WERI-Rb-1 (cell line): ENCODE data around the gene ZNRF1.

ENCODE experiments used
- DNase-seq: peaks from one replicate; pipeline ENCODE4 v3.0.0-alpha.2; 2020
- H3K27ac ChIP-seq: fragments of 250-450 bp; sonication (Bioruptor Pico); 2 replicates; pipeline ENCODE4 v1.5.1; 2020; ENCODE audit warnings: mild to moderate bottlenecking, moderate library complexity
- H3K27me3 ChIP-seq: fragments of 250-450 bp; sonication (Bioruptor Pico); 2 replicates; pipeline ENCODE4 v1.5.1; 2021; ENCODE audit warnings: mild to moderate bottlenecking, low read depth, moderate library complexity; ENCODE audit not compliant: insufficient read depth, severe bottlenecking
- H3K36me3 ChIP-seq: fragments of 250-450 bp; sonication (Bioruptor Pico); 2 replicates; pipeline ENCODE4 v1.5.1; 2020; ENCODE audit warnings: mild to moderate bottlenecking, moderate library complexity
- H3K4me3 ChIP-seq: 2 replicates; pipeline ENCODE4 v1.5.1; 2011; ENCODE audit warnings: low read depth, mild to moderate bottlenecking, control low read depth, low read length
- H3K9me3 ChIP-seq: fragments of 250-450 bp; sonication (Bioruptor Pico); 2 replicates; pipeline ENCODE4 v1.5.1; 2021; ENCODE audit warnings: mild to moderate bottlenecking, moderate library complexity; ENCODE audit not compliant: severe bottlenecking
- TF ChIP-seq, protein P1 (sequence below): IDR thresholded peaks from 2 replicates; pipeline ENCODE4 v1.5.1; 2011; ENCODE audit warnings: low read depth, mild to moderate bottlenecking, control low read depth, inconsistent platforms, low read length

Gene ZNRF1

DNA sequence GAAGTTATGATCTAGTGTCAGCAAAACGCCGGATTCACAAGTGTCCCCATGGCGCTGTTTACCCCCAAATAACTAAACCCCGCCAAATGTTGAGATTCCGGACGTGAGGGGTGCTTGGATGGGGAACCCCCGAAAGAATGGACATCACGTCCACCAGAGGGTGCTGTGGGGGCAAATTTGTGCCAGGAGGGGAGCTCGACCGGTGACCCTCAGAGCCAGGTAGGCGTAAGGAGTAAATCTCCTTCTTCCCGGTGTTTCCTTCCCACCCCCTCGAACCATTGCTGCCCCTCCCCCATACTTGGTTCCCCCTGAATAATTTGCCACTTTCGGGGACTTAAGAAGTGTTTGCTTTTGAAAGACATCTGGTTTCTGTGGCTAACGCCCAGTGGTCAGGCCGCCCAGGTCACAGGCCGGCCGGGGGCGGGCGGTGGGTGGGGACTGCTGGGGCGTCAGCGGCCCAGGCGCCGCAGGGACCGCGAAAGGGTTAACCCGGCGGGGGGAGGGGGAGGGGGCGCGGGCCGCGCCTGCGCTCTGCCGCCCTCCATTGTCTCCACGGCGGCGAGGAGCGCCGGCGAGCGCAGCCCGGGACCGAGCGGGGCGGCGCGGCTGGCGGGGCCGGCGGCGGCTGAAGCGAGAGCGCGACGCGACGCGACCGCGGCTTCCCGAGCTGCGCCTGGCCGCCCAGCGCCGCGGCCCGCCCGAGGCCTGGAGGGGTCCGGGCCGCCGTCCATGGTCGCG lies at the start of gene ZNRF1:
Gene ZNRF1 (plus strand): TSS at position 544 of the 738 bp plus-strand sequence. CDS start 648 bp downstream, outside the sequence.
- peak within 1 kb of the TSS; percentile 77 for H3K27ac ChIP-seq
- TF ChIP-seq, protein P1, sequence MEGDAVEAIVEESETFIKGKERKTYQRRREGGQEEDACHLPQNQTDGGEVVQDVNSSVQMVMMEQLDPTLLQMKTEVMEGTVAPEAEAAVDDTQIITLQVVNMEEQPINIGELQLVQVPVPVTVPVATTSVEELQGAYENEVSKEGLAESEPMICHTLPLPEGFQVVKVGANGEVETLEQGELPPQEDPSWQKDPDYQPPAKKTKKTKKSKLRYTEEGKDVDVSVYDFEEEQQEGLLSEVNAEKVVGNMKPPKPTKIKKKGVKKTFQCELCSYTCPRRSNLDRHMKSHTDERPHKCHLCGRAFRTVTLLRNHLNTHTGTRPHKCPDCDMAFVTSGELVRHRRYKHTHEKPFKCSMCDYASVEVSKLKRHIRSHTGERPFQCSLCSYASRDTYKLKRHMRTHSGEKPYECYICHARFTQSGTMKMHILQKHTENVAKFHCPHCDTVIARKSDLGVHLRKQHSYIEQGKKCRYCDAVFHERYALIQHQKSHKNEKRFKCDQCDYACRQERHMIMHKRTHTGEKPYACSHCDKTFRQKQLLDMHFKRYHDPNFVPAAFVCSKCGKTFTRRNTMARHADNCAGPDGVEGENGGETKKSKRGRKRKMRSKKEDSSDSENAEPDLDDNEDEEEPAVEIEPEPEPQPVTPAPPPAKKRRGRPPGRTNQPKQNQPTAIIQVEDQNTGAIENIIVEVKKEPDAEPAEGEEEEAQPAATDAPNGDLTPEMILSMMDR, result peak; percentile 74

DNA sequence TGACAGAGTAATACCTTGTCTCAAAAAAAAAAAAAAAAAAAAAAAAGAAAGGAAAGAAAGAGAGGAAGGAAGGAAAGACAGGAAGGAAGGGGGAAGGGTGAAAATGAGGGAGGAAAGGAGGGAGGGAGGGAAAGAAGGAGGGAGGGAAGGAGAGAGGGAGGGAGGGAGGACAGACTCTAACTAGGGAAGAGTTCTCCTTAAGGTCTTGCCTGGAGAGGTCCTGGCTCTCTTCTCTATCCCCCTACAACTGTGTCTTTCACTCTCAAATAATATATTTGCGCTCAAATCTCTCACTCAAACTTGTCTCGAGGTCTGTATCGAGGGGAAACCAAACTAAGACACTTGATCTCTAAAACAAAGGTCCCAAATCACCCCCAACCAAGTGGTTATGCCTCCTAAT lies 49.5 kb upstream of the ZNRF1 start:
- H3K9me3 ChIP-seq, result no peaks in the 10 kb centered on the region
- H3K27ac ChIP-seq, result no peak overlapping the region
- TF ChIP-seq, protein P1, result no peak
- DNase-seq, result no peak
- no peak overlapping the region for H3K4me3 ChIP-seq
- H3K36me3 ChIP-seq, result peaks cover 32% of the 10 kb centered on the region
- H3K27me3 ChIP-seq, result no peaks in the 10 kb centered on the region

More for the DNA sequence above, at the start of gene ZNRF1:
- H3K27me3 ChIP-seq, result no peaks in the 10 kb centered on the region
- peaks cover 6% of the 10 kb centered on the region for H3K36me3 ChIP-seq
- DNase-seq, result peak; percentile 89
- no peaks in the 10 kb centered on the region for H3K9me3 ChIP-seq
- peak within 1 kb of the TSS; percentile 81 for H3K4me3 ChIP-seq

DNA sequence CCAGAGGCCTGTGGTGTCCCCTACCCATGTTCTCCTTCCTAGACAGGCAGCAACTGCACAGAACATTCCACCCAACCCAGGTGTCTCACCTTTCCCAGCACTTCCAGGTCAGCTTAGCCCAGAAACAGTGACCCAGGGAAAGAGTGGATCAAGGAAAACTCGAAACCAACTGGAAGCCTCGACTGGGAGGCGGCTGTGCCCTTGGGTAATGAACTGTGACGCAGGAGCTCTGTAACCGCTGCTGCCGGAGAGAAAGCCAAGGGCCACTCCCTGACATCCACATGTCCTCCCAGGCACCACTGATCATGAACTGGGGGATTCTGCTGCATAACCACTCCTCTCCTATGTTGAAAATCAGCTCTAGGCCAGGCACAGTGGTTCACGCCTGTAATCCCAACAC lies 48.3 kb upstream of the ZNRF1 start:
- no peak for DNase-seq
- H3K27ac ChIP-seq, result no peak overlapping the region
- no peak overlapping the region for H3K4me3 ChIP-seq
- TF ChIP-seq, protein P1, result no peak
- H3K36me3 ChIP-seq, result peaks cover 32% of the 10 kb centered on the region
- no peaks in the 10 kb centered on the region for H3K9me3 ChIP-seq
- no peaks in the 10 kb centered on the region for H3K27me3 ChIP-seq

DNA sequence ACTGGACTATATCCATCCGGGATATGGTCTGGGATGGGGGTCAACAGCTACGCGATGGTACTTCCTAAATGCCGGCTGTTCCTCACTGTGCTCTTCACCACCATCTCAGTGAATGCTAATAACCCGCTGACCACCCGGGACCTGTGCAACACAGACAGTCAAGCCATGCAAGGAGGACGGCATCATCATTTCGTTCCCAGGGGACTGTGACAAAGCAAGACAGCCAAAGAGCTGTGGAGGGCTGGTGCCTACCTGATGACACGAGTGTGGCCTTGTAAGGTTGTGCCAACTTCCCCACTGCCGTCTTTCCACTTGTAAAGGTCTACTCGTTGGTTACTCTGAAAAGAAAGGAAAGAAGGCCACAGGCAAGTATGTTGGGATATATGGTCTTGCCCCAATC lies 47.6 kb upstream of the ZNRF1 start:
- H3K27ac ChIP-seq, result no peak overlapping the region
- TF ChIP-seq, protein P1, result no peak
- H3K9me3 ChIP-seq, result no peaks in the 10 kb centered on the region
- peaks cover 32% of the 10 kb centered on the region for H3K36me3 ChIP-seq
- no peak overlapping the region for H3K4me3 ChIP-seq
- no peak for DNase-seq
- H3K27me3 ChIP-seq, result no peaks in the 10 kb centered on the region

DNA sequence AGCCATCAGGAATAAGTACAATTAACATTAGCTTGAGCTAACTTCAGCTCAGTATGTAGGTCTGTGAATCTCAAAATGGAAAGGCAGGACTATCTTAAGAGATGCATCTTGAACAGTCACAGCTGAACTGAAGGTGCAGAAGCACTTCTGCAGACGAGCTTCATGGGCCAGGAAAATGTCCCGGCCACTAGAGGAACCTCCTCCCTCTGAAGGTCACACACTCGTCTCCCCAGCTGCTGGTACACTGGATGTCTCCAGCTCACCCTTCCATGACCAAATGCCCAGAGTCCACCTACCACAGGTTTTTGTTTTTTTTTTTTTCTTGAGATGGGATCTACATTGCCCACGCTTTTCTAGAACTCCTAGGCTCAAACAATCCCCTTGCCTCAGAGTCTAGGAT lies 47.1 kb upstream of the ZNRF1 start:
- H3K36me3 ChIP-seq, result peaks cover 33% of the 10 kb centered on the region
- no peaks in the 10 kb centered on the region for H3K27me3 ChIP-seq
- H3K27ac ChIP-seq, result no peak overlapping the region
- no peaks in the 10 kb centered on the region for H3K9me3 ChIP-seq
- TF ChIP-seq, protein P1, result no peak
- DNase-seq, result no peak
- H3K4me3 ChIP-seq, result no peak overlapping the region

DNA sequence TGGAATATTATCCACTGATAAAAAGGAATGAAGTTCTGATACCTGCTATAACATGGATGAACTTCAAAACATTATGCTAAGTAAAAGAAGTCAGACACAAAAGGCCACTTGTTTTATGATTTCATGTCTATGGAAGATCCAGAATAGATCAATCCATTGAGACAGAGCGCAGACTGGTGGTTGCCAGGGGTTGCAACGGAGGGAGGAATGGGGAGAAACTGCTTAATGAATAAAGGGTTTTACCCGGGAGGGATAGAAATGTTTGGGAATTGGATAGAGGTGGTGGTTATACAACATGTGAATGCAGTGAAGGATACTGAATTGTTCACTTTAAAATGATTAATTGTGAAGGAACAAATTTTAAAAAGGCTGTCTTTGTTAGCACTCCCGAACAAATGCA lies 44.1 kb upstream of the ZNRF1 start:
- Histone ChIP-seq H3K4me3 (no peak overlapping the region), H3K9me3 (no peaks in the 10 kb centered on the region), H3K27me3 (no peaks in the 10 kb centered on the region), H3K36me3 (peaks cover 26% of the 10 kb centered on the region), H3K27ac (no peak overlapping the region)
- DNase-seq, result no peak
- TF ChIP-seq, protein P1, result no peak
